CD4-positive, alpha-beta T cell (primary cell): ENCODE measurements around the gene ARHGEF3. TPM values are rescaled to one million over a fixed set of nuclear protein-coding genes. Genes with fewer than 3 reads are reported as not detected.

Experiments
- ATAC-seq: fragments of 200-7000 bp; cut with Tn5 transposase; one replicate; pipeline ENCODE4 v1.10.0; 2022; ENCODE audit warnings: mild to moderate bottlenecking; ENCODE audit not compliant: poor library complexity
- CTCF ChIA-PET: fragments of 350-600 bp; sonication (Branson Sonifier 250); formaldehyde crosslinking; loops from one replicate; lab custom pipeline; 2021; ENCODE audit warnings: antibody characterized with exemption, inconsistent platforms; lab: Charles Lee
- POLR2A ChIA-PET: fragments of 350-600 bp; sonication (Branson Sonifier 250); formaldehyde crosslinking; loops from one replicate; lab custom pipeline; 2021; ENCODE audit warnings: antibody characterized with exemption, inconsistent platforms; lab: Charles Lee
- DNase-seq, 14 experiments: peaks; one replicate each; pipeline ENCODE4 v3.0.0-alpha.2; 2013 to 2020; ENCODE audit warnings: mixed read lengths in 2 of 14
- H3K27ac ChIP-seq, 2 donors: one replicate each; pipeline versions ENCODE4 v1.5.1 to v1.7.0; 2013; ENCODE audit warnings: low read length in 2 of 2, low read depth in 1 of 2, mild to moderate bottlenecking in 1 of 2
- H3K27me3 ChIP-seq, 2 experiments: 1 replicate in 1 of 2; 2 replicates in 1 of 2; pipeline versions ENCODE4 v1.6.1 to v1.7.0; 2013; ENCODE audit warnings: low read length in 2 of 2, control low read depth in 1 of 2, mild to moderate bottlenecking in 1 of 2, moderate library complexity in 1 of 2; ENCODE audit not compliant: insufficient read depth in 2 of 2, control insufficient read depth in 1 of 2
- H3K36me3 ChIP-seq: one replicate; pipeline ENCODE4 v1.6.1; 2013; ENCODE audit warnings: low read length, control low read depth; ENCODE audit not compliant: insufficient read depth
- H3K4me1 ChIP-seq: one replicate; pipeline ENCODE4 v1.6.1; 2013; ENCODE audit warnings: low read length, control low read depth; ENCODE audit not compliant: insufficient read depth
- H3K4me3 ChIP-seq: one replicate; pipeline ENCODE4 v1.5.1; 2013; ENCODE audit warnings: mild to moderate bottlenecking, low read length, moderate library complexity
- H3K9me3 ChIP-seq, 2 experiments: 1 replicate in 1 of 2; 2 replicates in 1 of 2; pipeline versions ENCODE4 v1.6.1 to v1.7.0; 2013; ENCODE audit warnings: low read length in 2 of 2, mild to moderate bottlenecking in 2 of 2, control low read depth in 1 of 2, moderate library complexity in 1 of 2; ENCODE audit not compliant: control insufficient read depth in 1 of 2, insufficient read depth in 1 of 2
- H3K27ac Mint-ChIP-seq: one replicate; pipeline ENCODE4 v1.8.0; 2020; ENCODE audit warnings: mixed read lengths
- H3K27me3 Mint-ChIP-seq: one replicate; pipeline ENCODE4 v1.8.0; 2021; ENCODE audit warnings: mixed read lengths
- H3K36me3 Mint-ChIP-seq: one replicate; pipeline ENCODE4 v1.8.0; 2021; ENCODE audit warnings: low read depth, mixed read lengths
- H3K4me1 Mint-ChIP-seq: one replicate; pipeline ENCODE4 v1.8.0; 2021; ENCODE audit warnings: low read depth, mixed read lengths
- H3K4me3 Mint-ChIP-seq: one replicate; pipeline ENCODE4 v1.8.0; 2020; ENCODE audit warnings: mild to moderate bottlenecking, mixed read lengths
- H3K9me3 Mint-ChIP-seq: one replicate; pipeline ENCODE4 v1.8.0; 2020; ENCODE audit warnings: mixed read lengths
- CTCF ChIP-seq: fragments of 200-600 bp; IDR thresholded peaks from one replicate; pipeline ENCODE4 v1.8.0; 2022; ENCODE audit warnings: antibody characterized with exemption, mild to moderate bottlenecking
- intact Hi-C, 2 experiments: fragments of 100-400 bp; cut with DNase I in 1 of 2; cut with micrococcal nuclease in 1 of 2; formaldehyde crosslinking; loops; one replicate each; pipeline versions ENCODE4 v1.15.1 to v1.9.0; 2023 to 2025; cut with DNase I, micrococcal nuclease
- total RNA-seq, 174 experiments: library from RNA in 2 of 174; stranded (reverse) in 2 of 174; gene quantifications; one replicate each; pipeline ENCODE4 v1.2.3 and lab custom pipeline; 2021 to 2026

ARHGEF3 gene
- total RNA-seq, 2 experiments from 2014 or later = 46.4 to 46.6 TPM

- peak overlapping the region; percentile 50 for H3K4me3 Mint-ChIP-seq
- intact Hi-C loops = no loop called here
- H3K27ac ChIP-seq = no peak overlapping the region
- ATAC-seq = no peak
- peaks cover 37% of the 10 kb centered on the region for H3K4me1 Mint-ChIP-seq
- CTCF ChIA-PET = no interaction called here
- no peaks in the 10 kb centered on the region for H3K27me3 Mint-ChIP-seq
- H3K4me1 ChIP-seq = peaks cover 24% of the 10 kb centered on the region
- no peaks in the 10 kb centered on the region for H3K9me3 ChIP-seq
- no peaks in the 10 kb centered on the region for H3K27me3 ChIP-seq
- DNase-seq = no peak
- no peak overlapping the region for H3K4me3 ChIP-seq
- no peaks in the 10 kb centered on the region for H3K36me3 ChIP-seq
- no peaks in the 10 kb centered on the region for H3K36me3 Mint-ChIP-seq
- H3K9me3 Mint-ChIP-seq = no peaks in the 10 kb centered on the region
- no peak overlapping the region for H3K27ac Mint-ChIP-seq
- TF ChIP-seq CTCF = no peak
- POLR2A ChIA-PET = interaction anchor here (0.6 to 6.7 kb wide), 3 partner anchors 8 to 109 kb away, joined by 3 to 102 read pairs (median 32); partner anchors contain the start of genes ARHGEF3 and TASOR
Observed at GRCh38 chr3:56691165-56692000, 110.4 kb downstream of the ARHGEF3 start.

- H3K27me3 Mint-ChIP-seq = no peaks in the 10 kb centered on the region
- H3K27ac Mint-ChIP-seq = no peak overlapping the region
- H3K36me3 ChIP-seq = no peaks in the 10 kb centered on the region
- peaks cover 15% of the 10 kb centered on the region for H3K4me1 ChIP-seq
- H3K27ac ChIP-seq = no peak overlapping the region
- no peaks in the 10 kb centered on the region for H3K27me3 ChIP-seq
- no peak overlapping the region for H3K4me3 Mint-ChIP-seq
- H3K9me3 ChIP-seq = no peaks in the 10 kb centered on the region
- POLR2A ChIA-PET = no interaction called here
- DNase-seq = no peak
- no peaks in the 10 kb centered on the region for H3K9me3 Mint-ChIP-seq
- H3K4me3 ChIP-seq = no peak overlapping the region
- peaks cover under 1% of the 10 kb centered on the region for H3K36me3 Mint-ChIP-seq
- ATAC-seq = no peak
- H3K4me1 Mint-ChIP-seq = peaks cover 19% of the 10 kb centered on the region
- TF ChIP-seq CTCF = no peak
- intact Hi-C loops = loop anchor here in 1 of 2 experiments (10.0 kb wide), 1 partner anchor 1805 kb away; the partner anchor contains the start of gene KCTD6
- CTCF ChIA-PET = no interaction called here
Observed at GRCh38 chr3:56689303-56689702, 112.4 kb downstream of the ARHGEF3 start.

- Mint-ChIP-seq H3K9me3 (no peaks in the 10 kb centered on the region), H3K4me1 (peaks cover 9% of the 10 kb centered on the region), H3K27ac (no peak overlapping the region), H3K27me3 (no peaks in the 10 kb centered on the region), H3K4me3 (no peak overlapping the region), H3K36me3 (peaks cover 9% of the 10 kb centered on the region)
- no peak overlapping the region for H3K27ac ChIP-seq
- no peak overlapping the region for H3K4me3 ChIP-seq
- ATAC-seq (no peak), DNase-seq (no peak)
- peaks cover 0 to 6% of the 10 kb centered on the region in 2 experiments for H3K9me3 ChIP-seq
- no peak for TF ChIP-seq CTCF
- POLR2A ChIA-PET = no interaction called here
- no peaks in the 10 kb centered on the region for H3K27me3 ChIP-seq
- H3K4me1 ChIP-seq = peaks cover 12% of the 10 kb centered on the region
- H3K36me3 ChIP-seq = no peaks in the 10 kb centered on the region
- CTCF ChIA-PET = no interaction called here
- intact Hi-C loops = loop anchor here in 1 of 2 experiments (10.0 kb wide), 1 partner anchor 1807 kb away; the partner anchor contains the start of gene KCTD6
Observed at GRCh38 chr3:56688191-56688590, 113.6 kb downstream of the ARHGEF3 start.
